ENCODE measurements around the gene PGM1. TPM values are rescaled to one million over a fixed set of nuclear protein-coding genes. Genes with fewer than 3 reads are reported as not detected.

The PGM1 gene
- polyA plus RNA-seq, 1 donor: 31.3 TPM

DNA sequence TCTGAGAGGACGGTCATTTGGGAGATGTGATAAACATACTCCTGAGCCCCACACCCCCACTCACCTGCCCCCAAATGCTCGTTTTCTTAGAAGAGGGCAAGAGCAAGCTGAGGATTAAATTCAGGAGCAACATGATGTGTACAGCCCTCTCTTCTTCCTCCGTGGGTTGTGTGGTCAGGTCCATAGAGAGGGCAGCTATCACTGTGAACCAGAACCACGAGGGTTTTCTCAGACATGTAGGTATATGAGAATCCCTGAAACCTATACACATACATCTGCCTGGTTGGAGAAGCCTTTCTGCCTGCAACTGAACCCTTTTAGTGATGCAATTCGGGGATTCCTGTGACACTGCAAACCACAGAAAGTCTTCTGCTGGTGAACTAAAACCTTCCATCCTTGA is 38.9 kb downstream of the PGM1 start:
- no peak for DNase-seq

DNA sequence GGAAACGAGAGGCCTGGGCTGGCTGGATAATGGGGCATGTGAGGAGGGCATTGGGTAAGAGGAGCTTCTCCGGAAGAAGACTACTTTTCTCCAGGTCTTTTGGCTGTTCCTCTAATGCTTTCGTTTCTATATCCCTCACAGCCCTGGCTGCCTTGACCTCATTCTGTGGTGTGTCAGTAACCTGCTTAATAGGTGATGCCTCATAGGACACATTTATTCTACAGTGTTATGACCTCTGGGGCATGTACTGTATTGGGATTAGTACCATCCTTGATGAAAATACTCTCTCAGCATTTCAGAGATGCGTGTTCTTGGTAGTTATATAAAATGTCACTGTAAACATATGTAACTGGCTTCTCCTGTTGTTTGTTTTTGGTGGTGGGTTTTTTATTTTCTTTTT is 40.1 kb downstream of the PGM1 start:
- no peak for DNase-seq

DNA sequence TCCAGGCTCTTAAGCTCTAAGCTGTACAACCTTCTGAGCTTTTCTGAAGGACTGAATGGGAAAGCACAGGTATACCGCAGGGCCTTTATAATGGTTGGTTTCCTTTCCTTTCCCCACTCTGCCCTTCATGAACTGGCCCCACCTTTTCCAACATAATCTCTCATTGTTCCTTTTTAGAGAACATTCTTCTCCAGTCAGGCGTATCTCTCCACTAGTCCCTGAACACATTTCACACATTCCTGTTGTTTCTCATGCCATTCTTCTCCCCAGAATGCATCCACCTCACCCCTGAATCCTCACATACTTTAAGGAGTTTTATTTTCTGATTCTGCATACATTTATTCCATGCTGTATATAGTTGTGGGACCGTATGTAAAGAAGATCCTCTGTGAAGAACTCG is 41.3 kb downstream of the PGM1 start:
- DNase-seq: no peak

DNA sequence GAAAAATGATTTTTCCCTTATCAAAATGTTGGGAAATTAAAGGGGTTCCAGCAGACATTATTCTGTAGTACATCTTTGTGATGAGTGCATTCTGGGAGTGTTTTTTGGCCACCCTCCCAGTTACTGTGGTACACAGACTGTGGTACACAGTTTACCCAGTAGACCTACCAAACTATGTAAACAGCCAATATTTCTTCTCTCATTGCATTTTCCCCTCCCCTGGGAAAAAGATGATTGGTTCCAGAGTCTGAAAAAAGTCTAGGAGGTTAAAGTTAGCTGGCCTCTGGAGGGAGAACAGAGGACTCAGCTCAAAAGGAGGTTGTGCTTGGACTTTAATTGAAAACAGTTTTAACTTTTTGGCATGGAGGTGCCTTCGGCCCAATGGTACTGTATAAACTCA is 42.5 kb downstream of the PGM1 start:
- no peak for DNase-seq

DNA sequence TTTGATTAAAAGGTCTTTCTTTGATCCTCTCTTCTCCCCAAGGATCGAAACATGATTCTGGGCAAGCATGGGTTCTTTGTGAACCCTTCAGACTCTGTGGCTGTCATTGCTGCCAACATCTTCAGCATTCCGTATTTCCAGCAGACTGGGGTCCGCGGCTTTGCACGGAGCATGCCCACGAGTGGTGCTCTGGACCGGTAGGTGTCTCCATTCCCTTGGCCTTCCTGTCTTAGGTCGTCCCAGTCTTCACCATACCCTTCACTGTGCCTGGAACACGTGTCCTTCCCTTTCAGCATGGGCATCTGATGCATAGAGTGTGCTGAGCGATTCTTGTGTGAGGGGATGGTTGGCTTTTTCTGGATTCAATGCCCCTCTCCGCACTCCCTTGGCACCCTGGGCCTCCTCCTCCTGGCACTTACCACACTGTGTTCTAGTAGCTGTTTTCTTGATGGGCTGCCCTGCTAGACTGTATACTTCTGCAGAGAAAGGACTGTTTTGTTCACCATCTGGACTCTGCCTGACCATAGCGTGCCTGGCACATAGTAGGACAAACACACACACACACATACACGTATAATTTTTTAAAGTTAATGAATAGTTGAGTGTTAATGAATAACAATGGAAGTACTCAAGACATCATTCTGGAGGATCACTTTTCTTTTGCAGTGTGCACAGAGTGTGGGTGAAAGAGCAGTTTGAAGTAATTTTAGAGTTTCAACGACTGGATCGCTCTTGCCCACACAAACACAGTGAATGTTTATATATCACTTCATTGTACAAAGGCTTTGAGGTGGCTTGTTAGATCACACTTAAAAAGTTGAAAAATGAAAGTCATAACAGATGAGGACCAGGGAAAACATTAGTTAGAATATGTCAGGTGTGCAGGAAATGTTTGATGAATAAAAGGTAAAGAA is 43.2 kb downstream of the PGM1 start:
- no peak for DNase-seq

DNA sequence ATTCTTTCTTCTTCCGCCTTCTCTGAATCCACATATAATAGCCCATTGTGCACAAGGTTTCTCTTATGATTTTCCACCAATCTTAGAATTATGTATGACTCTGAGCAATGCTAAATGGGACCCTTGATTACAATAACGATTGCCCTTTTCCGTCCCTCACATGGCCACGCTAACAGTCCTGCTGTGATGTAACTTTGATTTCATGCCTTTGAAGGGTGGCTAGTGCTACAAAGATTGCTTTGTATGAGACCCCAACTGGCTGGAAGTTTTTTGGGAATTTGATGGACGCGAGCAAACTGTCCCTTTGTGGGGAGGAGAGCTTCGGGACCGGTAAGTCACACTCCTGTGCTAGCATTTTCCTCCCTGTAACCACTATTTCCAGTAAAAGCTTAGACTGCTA is 45.3 kb downstream of the PGM1 start:
- no peak for DNase-seq

DNA sequence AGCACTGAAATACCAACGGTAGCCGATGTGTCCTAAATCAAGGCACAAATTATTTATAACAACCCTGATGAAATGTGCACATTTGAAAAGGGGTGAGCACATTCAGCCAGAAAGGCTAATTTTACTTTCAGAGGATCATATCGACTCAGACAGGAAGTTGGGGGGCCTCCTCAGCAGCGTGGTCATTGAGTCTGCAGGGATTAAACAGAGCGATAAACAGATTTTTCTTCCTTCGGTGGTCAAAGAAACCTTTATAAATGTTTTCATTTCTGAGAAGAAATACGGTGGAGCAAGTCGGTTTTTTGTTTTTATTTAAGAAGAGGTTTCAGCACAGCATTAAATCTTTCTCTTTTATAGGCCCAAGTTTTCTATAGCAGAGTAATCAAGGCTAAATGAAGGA is 45.7 kb downstream of the PGM1 start:
- no peak for DNase-seq

DNA sequence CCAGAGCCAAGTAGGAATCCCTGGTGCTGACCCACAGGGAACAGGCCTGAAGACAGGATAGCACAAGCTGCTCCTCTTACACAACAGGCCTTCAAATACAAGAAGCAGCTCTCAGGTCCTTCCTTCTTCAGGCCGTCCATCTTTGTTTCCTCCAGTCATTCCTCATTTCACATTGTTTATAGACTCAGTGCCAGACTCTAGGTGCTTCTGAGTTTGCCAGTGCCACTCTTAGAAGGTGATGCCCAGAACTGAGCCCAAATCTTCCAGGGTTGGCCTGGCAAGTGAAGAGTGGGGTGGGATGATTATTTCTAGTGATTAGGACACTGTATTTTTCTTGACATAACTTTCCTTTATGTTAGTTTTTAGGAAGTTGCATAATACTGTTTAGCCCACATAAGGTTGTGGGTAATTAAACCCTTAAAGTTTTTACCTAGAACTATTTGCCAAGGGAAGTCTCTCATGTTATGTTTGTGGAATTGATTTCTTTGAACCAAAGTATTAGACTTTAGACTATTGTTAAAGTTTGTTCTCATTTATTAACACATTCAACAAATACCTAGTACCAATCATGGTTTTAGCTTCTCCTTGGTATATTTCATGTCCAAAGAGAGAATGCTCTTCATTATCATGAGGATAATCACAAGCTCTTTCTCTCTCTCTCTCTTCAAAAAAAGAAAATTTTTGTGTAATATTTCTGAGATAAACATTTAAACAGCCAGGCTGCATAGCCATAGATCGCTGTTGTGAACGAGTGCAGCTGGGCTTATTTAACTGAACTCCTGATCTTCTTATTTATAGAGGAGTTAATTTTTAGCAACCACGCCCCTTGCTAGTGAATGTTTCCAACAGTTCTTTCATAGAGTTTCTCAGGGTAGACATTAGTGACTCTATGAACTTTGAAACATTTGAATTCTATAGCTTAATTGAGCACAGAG is 47.7 kb downstream of the PGM1 start:
- DNase-seq: no peak

DNA sequence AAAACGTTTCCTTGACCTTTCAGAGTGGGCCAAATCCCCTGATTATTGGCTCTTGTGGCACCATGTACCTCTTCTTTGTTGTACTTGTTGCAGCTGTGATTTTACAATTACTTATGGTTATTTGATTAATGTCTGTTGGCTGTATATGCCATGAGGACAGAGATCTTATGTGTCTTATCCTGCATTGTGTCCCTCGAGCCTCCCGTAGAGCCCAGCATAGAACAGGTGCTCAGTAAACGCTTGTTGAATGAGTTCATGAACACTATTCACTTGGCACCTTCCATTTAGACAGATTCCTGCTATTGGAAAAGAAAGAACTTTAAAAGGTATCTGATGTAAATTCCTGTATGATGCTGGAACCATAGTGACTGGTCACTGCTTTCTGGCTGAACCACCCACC is 48.4 kb downstream of the PGM1 start:
- no peak for DNase-seq

DNA sequence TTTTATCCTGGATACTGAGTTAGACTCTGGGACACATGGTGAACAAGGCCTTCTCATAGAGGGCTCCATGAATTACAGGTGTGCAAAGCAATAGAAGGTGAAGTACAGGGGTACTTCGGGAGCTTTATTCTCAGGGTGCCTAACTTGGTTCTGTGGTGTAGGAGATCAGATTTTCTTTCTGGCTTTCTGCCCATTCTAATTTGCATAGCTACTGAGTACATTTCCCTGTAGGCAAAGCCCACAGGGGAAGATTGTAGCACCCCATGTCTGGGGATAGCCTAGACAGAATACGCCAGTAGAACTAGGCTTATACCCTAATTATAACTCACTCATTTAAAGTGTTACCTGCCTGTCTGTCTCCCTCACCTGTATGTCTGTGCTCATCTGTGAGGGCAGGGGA is 49.7 kb downstream of the PGM1 start:
- DNase-seq: no peak

DNA sequence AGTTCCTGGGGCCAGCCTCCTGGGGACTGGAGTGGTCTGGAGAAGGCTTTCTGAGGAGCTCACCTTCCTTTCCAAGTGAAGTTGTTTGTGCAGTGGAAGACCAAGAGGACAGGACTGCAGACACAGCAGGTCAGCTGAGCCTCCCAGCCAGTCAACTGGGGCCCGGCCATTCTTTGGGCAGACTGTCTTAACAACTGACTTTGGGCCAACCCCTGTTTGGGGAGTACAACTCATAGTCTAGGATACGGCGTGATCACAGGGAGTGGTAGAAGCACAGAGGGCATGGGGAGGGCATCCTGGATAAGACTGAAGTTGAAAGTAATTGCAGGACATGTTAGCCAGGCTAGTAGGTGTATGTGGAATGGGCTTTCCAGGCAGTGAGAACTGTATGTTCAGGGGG is 50.3 kb downstream of the PGM1 start:
- DNase-seq: no peak

DNA sequence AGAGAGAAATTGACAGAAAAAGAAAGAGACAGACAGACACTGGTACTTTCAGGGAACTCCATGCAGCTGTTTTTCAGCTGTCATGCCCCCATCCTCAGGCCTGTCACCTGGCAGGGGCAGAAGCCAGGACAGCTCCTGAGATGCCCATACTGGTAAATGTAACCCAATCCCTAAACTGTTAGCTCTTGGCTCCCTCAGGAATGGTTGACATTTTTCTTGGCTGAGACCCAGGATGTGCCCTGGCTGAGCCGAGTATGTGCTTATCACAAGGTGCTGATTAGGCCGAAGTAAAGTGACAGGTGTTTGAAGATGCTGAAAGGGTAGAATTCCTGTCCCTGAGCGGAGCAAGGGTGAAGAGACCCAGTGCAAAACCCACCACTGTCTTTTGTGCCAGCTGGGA is 50.7 kb downstream of the PGM1 start:
- no peak for DNase-seq

DNA sequence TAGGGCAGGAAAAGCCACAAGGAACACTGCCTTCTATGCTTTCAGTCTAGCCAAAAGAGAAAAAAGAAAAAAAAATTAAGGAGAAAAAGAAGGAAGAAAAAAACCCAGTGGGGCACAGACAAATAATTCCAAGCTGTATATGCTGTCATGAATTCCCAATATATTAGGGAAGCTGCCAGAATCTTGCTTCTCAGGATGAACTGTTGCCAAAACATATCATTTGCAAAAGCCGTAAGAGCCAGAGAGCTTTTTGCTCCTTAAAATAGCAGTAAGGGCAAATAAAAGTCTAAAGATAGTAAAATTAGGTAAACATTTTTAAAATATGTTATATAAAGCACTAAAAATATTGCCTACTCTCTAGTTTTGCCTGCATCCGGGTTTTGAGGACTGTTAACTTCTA is 52.1 kb downstream of the PGM1 start:
- DNase-seq: no peak

DNA sequence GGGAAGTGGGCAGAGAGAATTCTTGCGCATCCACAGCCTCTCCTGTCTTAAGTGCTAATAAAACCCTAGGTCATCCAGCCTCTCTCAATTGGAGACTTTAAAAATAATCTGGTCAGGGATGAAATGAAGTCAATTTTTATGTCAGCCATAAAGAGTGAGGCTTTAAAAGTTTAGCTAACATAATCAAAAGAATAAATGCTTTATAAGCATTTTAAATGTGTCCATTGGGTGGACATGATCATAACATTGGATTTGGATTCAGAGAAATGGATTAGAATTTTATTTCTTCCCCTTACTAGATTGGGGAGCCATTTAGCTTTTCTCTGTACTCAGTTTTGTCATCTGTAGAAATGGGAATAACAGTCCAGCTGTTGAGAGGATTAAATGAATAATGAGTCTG is 55.5 kb downstream of the PGM1 start:
- no peak for DNase-seq

DNA sequence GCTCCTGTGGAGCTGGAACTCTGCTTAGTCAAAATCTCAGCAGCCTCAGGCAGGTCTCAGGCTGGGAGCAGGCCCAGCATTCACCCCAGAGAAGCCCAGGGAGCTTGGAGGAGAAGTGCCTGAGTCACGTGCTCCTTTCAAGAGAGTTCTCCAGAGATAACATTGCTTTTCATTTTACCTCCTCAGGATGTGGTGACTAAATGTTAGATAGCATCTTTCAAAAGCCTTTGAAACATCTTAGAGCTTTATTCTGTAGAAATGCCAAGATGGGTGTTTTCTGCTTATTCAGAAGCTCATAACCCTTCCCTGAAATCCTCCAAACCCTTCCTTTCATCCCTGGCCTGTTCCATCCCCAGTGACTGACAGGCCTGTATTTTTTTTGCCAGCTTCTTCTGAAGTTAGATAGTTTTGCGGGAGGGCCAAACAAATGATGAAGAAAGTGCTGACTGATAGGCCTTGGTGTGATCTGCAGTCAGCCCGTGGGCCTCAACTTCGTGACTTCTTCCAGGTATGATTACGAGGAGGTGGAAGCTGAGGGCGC is 58.0 kb downstream of the PGM1 start:
- DNase-seq: no peak

DNA sequence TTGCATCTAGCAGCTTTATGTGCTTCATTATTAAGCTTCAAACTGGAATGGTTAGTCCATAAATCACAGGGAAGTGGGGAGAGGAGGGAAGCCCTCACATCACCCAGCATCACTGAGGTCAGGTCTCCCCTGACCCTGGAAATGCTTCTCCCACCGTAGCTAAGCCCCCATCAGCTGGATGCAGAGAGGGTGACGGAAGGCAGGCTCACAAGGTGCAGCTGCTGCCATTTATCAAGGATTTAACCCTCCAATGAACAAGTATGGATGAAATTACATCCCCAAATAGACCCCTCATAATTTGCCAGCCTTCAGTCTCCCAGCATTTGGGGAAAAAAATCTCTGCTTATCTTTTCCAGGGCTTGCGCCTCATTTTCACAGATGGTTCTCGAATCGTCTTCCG is 60.8 kb downstream of the PGM1 start:
- no peak for DNase-seq

DNA sequence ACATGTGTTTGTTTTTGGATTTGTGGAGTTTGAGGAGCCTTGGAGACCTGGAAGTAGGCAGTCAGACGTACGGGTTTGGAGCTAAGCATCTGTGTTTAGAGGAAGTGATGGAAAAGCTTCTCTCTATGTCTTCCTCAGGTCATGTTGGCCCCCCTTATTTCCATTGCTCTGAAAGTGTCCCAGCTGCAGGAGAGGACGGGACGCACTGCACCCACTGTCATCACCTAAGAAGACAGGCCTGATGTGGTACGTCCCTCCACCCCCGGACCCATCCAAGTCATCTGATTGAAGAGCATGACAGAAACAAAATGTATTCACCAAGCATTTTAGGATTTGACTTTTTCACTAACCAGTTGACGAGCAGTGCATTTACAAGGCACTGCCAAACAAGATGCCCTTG is 66.2 kb downstream of the PGM1 start:
- no peak for DNase-seq

DNA sequence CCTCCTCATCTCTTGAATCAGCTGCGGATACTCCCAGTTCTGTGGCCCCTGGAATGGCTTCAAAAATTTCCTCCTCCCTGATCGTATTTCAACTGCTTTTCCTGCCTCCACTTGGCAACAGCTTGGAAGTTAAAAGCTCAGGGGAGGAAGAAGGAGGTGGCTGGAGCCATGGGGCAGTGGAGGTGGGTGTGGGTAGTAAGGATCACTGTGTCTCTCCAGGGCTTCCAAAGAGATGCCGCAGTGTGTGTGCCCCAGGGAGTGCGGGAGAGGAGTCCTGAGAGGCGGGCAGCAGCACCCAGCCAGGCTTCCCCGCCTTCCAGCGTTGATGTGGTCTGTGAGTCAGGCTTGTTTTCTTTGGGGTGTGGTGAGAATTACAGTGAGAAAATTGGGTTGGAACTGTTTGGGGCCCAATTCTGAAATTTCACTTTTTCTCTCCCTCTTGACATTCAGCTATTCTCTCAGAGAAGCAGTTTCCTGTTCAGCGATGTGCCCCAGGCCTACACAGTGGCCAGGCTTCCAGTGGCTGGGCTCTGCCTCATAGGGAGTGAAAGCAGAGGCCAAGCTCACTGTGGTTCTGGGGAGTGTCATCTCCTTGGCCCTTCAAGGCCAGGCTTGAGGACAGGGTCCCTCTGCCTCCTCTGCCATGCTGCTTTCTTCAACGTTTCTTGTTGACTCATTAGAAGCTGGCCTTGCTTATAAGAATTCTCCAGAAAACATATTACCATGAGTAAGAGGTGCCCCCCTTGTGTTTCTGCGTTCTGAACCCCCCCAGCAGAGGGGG is 69.0 kb downstream of the PGM1 start:
- peak; percentile 72 for DNase-seq

DNA sequence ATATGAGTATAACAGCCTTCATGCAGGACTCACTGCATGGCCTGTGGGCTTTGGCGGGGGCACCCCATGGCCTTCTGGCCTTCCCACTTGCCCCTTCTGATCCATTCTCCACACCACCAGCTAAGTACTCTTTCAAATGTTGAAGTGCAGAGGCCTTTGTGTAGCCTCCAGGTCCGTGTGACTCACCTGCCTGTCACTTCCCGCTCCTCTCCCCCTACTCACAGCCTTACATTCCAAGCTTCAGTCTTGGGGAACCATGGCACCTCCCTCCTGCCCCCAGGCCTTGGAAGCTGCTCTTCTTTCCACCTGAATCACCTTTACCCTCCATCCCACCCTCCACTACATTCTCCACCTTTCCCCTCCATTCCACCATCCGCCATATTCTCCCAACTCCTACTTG is 69.6 kb downstream of the PGM1 start:
- DNase-seq: no peak

DNA sequence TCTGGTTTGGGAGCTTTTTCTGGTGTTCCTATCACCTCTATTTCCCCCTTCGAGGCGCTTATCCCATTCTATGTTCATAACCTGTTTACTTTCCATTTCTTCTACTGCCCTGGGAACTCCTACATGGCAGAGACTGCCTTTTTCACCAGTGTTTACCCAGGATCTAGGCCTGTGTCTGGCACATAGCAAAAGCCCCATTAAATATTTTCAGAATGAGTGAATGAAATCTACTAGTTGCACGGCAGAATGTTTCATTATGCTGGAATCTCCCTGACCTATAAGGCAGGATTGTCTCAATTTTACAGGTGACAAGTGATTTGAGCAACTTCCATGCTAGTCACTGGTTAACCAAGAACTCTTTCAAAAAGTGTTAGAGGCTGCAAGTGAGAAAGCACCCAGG is 70.1 kb downstream of the PGM1 start:
- no peak for DNase-seq

DNA sequence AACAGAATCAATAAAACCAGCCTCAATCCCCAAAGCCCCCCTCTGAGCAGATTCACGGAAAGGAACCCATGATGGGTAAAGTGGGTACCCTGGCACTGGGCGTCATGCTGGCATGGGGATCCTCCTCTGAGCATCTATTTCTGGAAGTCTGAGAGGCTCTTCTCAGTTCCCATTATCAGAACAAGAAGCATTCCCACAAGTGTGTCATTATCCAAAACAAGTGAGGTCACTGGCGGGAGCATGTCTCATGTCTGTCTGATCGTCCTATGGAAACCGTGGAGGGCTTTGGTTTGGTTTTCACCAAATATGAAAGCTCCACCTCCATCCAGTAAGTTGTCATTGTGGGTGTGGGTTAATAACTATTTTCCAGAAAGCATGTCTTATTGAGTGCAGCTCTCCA is 70.7 kb downstream of the PGM1 start:
- no peak for DNase-seq

DNA sequence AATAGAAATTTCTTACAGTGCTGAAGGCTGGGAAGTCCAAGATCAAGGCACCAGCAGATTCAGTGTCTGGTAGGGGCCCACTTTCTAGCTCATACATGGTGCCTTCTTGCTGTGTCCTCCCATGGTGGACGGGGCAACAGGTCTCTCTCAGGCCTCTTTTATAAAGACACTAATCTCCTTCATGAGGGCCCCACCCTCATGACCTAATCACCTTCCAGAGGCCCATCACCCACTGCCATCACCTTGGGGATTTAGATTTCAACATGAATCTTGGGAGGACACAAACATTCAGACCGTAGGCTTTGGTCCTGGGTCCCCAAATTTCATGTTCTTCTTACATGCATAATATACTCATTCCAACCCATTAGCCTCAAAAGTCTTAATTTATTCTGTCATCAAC is 71.5 kb downstream of the PGM1 start:
- no peak for DNase-seq
